Measurements from ENCODE around the gene MYB.

The MYB gene

DNA sequence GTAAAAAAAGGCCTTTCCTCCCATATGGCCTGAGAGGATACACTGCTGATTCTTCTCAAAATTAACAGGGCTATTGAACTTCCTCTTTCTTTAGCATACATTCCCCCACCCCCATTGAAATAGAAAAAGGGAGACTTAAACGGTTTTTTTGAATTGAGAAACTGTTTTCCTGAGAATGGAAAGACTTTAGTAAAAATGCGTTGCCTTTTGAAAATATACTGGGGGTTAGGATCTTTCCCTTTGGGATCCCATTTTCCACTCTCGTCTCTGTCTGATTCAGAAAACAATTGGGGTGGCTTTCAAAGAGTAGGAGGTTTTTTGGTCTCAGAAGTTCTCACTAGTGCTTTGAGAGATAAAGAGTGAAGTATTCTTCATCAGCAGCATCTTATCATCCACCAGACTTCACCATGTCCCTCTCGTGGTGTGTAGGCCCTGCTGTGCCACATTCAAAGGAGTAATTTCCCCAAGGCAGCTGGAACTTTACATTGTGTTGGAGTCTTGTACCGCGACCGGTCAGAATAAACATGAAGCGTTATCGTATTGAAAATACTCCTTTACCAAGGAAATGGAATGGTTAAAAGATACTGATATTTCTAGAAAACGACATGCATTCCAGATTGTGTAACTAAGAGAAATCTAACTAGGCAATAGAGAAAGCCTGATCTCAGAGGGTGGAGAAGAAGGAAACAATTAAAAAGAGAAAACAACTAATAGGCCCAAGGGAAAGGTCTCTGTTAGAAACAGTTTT lies 10.6 kb downstream of the MYB start:
- no peak for DNase-seq

DNA sequence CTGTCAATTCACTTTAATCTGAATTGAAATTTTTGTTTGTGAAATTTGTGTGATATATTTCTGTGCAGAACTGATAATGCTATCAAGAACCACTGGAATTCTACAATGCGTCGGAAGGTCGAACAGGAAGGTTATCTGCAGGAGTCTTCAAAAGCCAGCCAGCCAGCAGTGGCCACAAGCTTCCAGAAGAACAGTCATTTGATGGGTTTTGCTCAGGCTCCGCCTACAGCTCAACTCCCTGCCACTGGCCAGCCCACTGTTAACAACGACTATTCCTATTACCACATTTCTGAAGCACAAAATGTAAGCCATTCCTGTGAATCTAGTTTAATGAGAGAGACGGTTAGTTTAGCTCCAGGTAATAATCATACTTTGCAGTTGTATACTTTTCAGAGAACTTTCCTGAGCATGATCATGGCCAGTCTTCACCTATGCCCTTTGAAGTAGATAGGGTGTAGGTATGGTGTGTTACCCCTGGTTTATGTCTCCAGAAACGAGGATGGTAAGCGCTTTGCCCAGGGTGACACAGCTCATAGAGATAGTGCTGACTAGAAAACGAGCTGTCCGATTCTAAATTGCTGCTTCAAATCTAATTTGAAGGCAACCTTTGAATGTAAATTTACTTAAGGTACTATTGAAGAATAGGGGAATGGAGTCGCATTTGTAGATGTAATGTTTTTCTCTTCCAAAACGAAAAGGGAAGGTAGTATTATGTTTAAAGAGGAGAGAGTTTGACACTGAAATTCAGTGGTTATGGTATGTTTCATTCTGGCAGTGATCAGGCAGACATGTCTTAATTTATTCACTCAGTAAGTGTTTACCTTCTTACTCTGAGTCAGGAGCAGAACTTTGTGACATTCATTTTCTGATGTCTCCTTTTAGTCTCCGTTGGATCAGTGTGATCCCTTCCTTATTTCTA lies 11.4 kb downstream of the MYB start:
- DNase-seq: no peak

DNA sequence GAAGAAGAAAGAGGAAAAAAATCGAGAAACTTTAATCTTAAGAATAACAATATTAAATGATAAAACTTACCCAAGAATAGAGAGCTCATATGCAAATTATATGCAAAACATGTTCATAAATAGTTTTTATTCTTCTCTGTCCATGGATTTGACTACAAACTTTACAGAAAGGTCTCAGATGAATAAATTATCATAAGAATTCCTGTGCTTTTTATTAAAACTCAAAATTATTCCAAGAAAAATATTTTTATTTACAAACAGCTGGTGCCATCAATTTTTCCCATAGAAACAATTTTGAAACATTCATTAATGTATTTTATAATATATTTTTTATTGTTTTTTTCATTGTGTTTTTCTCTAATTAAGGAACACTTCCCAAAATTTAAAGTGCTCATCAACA lies 12.1 kb downstream of the MYB start:
- DNase-seq: no peak

DNA sequence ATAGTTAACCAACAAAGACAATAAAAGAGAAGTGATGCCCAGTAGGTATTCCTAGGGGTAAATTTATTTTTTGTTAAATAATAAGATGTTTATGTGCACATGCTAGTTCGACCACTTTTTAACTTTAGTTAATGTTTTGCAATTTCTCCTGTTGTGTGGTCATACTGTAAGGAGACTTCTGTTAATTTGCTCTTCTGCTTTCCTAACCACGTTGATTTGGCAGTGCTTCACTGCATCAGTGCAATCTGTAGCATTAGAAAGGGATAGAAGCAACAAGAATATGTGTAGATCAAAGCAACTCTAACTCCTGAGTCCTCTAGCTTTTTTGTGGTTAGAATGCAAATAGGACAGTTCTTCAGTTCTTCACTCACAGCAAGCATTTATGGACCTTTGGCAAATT lies 13.9 kb downstream of the MYB start:
- DNase-seq: no peak

DNA sequence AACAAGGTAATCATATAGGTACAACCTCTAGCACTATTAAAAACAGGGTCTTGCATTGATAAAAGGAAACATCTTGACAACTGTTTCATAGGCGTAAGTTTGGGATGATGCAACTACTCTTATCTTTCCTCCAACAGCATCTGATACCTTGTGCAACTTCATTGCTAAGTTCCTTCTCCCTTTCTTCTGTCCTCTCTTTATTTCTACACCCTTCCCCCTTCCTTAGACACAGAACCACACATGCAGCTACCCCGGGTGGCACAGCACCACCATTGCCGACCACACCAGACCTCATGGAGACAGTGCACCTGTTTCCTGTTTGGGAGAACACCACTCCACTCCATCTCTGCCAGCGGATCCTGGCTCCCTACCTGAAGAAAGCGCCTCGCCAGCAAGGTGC lies 14.4 kb downstream of the MYB start:
- DNase-seq: no peak

DNA sequence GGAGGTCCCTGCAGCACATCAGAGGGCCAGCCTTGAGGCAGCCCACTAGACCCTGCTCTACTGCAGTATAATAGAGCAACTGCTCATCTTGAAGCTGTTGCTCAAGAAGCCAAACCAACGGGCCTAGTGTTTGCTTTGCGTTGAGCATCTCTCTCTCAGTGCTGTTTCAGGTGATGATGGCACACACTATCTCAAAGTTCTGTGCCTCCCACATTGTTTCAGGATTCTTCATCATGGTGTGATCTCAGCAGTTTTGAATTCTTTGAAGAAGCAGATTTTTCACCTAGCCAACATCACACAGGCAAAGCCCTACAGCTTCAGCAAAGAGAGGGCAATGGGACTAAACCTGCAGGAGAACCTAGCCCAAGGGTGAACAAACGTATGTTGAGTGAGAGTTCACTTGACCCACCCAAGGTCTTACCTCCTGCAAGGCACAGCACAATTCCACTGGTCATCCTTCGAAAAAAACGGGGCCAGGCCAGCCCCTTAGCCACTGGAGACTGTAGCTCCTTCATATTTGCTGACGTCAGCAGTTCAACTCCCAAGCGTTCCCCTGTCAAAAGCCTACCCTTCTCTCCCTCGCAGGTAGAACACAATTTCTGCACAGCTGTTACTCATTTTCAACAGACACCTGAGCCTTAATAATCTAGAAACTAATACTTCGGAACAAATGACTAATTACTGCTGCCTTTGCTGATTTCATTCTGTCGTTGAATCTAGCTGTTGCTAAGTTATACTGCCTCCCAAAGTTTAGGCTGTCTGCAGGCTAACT lies 15.8 kb downstream of the MYB start:
- no peak for DNase-seq

DNA sequence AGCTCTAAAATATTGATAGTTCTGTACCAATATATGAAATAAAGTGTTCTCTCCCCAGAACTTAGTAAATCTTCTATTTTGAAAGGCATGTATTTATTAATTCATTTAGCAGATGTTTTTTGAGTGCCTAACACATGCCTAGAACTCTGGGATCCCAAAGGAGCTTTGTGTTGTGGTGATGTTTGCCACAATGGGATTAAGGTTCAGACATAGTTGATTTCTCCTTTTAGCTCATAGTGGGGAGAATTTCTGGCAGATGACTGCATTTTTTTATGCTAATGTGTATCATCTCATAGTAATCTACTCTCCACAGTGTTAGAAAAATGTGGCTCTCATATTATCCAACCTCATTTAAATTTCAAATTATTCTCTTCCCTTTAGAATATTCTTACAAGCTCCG lies 21.7 kb downstream of the MYB start:
- DNase-seq: no peak

DNA sequence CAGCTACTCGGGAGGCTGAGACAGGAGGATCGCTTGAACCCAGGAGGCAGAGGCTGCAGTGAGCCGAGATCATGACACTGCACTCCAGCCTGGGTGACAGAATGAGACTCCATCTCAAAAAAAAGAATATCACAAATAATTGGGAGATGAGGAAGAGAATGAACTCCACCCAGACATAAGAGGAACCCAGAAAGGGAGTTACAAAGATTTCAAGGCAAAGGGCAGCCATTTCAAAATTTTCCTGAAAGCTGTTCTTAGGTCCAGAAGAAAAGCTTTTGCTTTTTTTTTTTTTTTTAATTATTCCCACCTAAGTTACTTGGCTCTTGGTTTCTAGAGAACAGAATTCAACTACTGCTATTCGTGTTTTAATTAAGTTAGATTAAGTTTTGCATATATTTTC lies 23.8 kb downstream of the MYB start:
- DNase-seq: no peak

DNA sequence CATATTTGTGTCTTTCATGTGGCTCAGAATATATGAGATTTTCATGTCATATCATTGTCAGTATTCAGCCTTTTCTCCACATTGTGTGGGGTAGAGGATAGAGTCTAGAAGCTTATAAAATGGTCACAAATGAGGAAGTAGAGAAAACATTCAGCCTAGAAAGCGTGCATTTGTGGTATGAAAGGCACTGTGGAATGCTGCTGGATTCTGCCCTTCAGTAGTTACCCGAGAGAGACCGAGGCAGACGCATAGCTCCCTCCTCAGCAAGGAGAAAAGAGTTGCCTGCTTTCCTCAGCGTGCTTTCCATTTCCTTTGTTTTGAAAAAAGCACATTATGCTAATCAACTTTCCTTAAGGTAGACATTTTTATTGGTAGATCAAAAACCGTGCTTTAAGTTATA lies 28.7 kb downstream of the MYB start:
- DNase-seq: no peak

DNA sequence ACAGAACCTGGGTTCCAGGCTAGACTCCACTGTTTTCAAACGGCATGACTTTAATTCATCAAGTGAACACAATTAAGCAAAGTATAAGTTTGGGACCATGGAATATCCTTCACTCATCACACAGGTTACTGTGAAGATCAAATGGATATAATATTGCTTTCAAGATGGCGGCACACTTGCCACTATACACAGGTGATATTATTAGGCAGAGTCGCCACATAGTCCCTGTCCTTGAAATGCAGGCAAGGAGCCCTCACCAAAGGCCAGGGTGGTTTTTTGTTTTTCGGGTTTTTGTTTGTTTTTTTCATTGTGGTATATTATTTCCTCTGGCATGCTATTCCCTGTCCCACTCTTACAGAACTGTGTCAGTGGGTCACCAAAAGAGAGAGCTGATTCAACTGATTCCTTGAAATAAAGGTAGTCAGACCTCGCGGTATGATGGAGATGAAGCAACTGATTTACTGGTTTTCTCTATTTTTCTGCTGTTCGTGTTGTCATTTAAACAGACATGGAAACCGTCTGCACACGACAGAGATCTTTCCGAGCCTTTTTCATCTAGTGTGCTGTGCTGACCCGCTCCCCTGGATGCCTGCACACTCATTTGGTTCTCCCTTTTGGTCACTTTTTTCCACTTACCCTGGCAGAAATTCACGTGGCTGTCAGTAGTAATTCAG lies 29.7 kb downstream of the MYB start:
- no peak for DNase-seq

DNA sequence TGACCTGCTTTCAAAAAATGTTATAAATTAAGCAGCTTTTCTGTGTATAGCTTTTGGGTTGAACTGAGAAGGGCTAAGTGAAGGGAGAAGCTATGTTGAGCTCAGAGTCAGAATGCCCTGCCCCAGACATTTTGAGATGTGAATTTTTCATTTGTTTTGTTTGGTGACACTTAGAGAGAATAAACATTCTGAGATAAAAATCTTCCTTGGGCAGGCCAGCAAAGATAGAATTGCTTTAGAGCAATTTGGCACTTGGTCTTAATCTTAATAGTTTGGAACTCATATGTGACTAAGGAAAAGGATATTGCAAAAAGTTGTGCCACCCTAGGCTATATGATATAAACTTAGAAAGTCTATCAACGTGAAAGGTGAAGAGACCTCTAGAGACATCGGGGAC lies 30.2 kb downstream of the MYB start:
- DNase-seq: no peak

DNA sequence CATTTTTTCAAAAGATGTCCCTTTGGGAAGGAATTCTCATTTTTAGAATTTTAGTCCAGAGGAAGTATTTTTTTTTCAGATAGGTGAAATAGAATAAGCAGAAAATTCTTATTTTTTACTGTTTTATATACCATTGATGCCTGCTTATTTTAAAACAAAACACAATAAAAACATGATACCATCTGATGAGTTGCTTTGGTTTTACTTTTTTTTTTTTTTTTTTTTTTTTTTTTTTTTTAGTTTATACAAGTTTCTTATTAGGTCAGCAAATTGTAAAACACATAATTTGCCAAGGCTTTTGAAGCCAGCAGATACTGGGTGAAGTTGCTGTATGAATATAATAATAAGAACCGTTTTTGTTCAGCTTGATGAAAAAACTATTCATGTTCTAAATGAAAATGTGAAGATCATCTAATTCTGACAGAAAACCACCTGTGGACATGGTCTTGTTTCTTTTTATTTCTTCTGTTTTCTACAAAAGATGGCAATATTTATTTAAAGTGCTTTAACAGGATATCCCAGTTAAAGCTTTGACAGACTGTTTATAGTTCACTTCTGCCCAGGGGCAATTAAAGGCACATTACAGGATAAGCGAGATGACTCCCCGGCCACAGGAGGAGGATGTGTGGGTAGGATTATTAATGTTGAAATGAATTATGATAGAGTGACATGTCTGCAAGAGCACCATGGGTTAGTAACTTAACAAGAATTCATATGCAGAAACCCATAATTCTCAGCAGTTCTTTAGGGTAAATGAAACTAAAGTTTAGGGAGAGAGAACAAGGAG lies 31.1 kb downstream of the MYB start:
- no peak for DNase-seq

DNA sequence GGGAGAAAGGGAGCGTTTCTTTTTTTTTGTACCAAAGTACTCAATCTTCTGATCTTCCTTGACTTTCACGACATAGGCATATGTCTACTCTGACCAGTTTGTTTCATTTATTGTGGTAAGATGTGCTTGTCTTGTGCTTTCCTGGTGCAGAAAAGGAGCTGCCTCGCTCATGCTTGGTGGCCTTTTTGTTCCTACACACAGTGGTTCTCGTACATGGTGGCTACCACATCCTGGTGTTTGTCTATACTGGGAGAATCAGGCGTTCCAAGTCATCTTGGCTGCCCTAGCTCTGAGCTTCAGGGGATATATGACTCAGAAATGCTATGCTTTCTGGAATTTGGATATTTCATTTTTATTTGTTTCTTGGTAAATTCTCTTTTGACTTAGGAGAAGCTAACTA lies 31.8 kb downstream of the MYB start:
- DNase-seq: no peak

DNA sequence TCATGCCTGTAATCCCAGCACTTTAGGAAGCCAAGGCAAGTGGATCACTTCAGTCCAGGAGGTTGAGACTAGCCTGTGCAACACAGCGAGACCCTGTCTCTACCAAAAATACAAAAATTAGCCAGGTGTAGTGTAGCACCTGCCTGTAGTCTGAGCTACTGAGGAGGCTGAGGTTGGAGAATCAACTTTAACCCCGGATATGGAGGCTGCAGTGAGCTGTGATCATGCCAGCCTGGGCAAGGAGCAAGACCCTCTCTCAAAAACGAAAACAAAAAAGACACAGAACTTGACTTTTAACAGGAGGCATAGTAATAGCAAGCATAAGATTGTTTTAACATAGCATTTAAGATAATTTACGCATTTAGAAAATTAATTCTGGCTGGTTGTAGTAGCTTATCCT lies 32.5 kb downstream of the MYB start:
- no peak for DNase-seq

DNA sequence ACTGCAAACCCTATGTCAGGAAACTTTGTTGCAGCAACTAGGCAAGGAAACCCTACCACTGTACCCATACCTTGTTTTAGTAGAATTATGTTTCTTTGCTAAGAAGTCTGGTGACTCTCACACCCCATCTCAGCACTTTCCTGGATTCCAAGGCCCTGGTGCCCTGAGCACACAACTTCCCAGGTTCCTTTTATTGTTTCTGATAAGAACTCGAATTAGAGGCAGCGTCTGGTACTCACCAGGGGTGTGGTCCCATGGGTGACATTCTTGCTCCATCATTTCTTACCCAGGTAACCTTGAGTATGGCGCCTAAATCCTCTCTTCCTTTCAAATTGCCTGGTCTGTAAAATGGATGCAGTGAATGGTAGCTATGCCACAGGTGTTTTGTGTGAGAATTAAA lies 34.1 kb downstream of the MYB start:
- DNase-seq: no peak

DNA sequence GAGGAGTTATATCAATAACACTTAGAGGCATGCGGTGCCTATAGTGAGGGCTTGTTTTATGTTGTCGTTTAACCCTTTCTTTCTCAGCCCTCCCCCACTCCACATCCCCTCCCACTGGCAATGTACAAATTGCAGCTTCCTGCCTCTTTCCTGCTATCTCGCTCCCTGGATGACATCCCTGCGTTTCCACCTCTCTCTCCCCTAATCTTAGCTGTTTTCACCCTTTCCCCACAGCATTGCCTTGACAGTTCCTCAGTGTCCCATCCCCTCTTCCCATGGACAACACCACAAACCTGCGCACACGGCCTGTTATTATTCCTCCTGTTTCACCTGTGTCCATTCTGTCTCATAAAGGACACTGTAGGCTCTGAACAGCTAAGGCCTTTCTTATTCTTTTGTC lies 34.5 kb downstream of the MYB start:
- DNase-seq: no peak

DNA sequence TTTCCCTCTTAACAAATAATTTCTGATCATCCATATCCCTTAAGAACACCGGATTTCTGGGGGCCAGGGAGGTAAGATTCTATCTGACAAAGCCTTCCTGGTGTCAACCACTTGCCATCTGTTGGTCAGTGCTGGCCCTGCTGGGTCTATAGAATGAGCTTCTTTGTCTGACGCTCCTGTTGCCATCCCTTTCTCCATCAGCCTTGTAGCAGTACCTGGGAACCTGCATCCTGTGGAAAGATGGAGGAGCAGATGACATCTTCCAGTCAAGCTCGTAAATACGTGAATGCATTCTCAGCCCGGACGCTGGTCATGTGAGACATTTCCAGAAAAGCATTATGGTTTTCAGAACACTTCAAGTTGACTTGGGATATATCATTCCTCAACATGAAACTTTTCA lies 36.6 kb downstream of the MYB start:
- no peak for DNase-seq

DNA sequence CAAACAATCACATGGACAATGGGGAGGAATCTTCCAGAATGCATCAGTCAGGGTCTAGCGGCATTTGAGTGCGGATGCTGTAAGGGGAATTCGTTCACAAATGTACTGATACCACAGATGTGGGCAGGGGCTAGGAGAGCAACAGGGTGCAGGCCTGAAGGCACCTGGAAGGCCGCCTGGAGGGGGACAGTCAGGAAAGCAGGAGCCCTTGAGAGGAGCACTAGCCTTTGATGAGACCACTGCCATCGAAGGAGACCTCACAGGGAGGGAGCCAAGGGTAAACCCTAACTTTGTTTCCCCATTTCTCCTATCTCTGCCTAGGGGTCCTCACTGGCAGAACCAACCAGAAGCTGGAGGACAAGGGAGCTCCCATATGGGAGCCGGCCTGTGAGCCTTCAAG lies 38.2 kb downstream of the MYB start:
- DNase-seq: no peak

DNA sequence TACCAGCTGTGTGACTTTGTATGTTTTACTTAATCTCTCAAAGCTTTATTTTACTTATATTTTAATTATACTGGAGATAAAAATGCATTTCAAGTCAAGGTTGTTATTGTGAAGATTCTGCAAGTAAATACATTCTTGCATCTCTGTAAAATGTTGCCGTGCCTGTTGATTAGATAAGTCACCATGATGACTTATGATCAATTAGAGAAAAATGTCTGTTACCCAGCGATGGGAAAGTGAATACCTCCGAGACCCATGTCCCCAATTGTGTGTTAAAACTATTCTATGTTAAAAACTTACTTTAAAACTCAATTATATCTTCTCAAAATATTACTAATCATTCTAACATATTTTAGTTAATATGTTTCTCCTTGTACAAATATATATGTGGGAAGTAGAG lies 39.9 kb downstream of the MYB start:
- no peak for DNase-seq

DNA sequence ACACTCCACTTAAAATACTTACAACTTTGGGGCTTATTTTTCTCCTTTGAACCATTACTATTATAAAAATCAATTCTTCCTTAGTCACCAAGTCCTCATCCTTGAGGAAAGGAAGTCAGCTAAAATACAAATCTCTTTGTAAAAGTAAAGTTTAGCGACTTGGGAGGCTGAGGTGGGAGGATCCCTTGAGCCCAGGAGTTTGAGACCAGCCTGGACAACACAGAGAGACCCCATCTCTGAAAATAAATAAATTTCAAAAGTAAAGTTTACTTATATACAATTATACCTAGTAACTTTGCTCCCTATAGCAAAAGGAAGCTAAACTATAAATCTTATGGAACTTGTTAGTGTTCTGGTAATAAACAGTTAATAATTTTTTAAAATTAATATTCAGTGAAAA lies 40.4 kb downstream of the MYB start:
- DNase-seq: no peak

DNA sequence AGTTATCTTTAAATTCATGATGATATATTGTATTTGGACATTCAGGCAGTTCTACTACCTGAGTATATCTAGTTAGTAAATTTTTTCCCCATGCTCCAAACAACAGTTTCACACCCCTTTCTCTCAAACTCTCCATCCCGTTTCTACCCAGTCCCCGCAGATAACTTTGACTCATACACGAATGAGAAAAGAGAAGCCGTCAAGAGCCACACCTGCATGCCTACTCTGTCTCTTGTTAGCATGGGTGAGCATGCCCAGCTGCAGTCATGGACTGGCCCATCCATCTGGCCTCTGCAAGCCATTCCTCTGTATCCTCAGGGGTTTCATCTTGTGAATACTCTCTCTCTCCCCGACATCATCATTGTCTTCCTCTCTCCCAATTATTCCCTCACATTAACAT lies 41.5 kb downstream of the MYB start:
- DNase-seq: no peak

DNA sequence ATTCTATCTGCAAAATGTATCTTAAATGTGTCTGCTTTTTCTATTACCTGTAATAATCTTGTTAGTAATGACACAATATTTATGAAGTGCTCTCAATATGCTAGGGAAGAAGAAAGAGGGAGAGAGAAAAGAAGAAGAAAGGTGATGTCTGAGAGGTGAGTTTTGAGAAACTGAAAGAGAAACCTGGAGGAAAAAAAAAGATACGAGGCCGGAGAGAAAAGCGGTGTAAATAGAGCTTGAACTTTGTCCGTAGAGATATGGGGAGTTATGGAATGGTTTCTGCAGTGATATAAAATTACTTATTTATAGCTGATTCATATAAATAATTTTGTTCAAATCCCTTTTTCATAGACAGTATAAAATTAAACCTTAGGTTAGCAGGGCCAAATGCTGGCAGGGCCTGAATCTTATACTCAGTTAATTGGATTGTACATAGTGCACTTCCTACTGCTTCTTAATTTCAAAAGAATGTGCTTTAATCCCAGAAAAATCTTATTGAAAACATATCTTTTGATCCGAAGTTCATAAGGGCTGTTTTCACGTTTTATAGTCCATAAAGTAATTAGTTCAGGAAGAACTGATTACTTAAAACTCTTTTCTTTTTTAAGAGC lies 43.0 kb downstream of the MYB start:
- DNase-seq: no peak
